DOHH2 (cell line): Measurements from ENCODE around the gene CRISPLD2.

Experiments
- H3F3A ChIP-seq: fragments of 200-600 bp; sonication (generic), shearing (Covaris generic); 2 replicates; pipeline ENCODE4 v1.6.0; 2016; ENCODE audit warnings: antibody characterized with exemption, mild to moderate bottlenecking; ENCODE audit not compliant: control insufficient read depth, insufficient read depth
- H3K27ac ChIP-seq: fragments of 200-600 bp; sonication (generic); 2 replicates; pipeline ENCODE4 v1.5.1; 2014; ENCODE audit warnings: low read depth, mild to moderate bottlenecking, low read length, moderate library complexity
- H3K27me3 ChIP-seq: fragments of 200-600 bp; sonication (generic); 2 replicates; pipeline ENCODE4 v1.6.1; 2014; ENCODE audit warnings: mild to moderate bottlenecking, low read length, mixed read lengths; ENCODE audit not compliant: control insufficient read depth
- H3K36me3 ChIP-seq: fragments of 200-600 bp; sonication (generic); 2 replicates; pipeline ENCODE4 v1.6.1; 2014; ENCODE audit warnings: mild to moderate bottlenecking, low read length, moderate library complexity, mixed read lengths; ENCODE audit not compliant: control insufficient read depth
- H3K4me1 ChIP-seq: fragments of 200-600 bp; sonication (generic); 2 replicates; pipeline ENCODE4 v1.6.1; 2014; ENCODE audit warnings: mild to moderate bottlenecking, low read length, mixed read lengths; ENCODE audit not compliant: control insufficient read depth
- H3K4me2 ChIP-seq: fragments of 200-600 bp; sonication (generic); 2 replicates; pipeline ENCODE4 v1.6.0; 2014; ENCODE audit warnings: mild to moderate bottlenecking, low read length, moderate library complexity
- H3K4me3 ChIP-seq: fragments of 200-600 bp; sonication (generic); 2 replicates; pipeline ENCODE4 v1.5.1; 2014; ENCODE audit warnings: mild to moderate bottlenecking, low read length, mixed read lengths
- H3K79me2 ChIP-seq: fragments of 200-600 bp; sonication (generic); 2 replicates; pipeline ENCODE4 v1.6.1; 2014; ENCODE audit warnings: mild to moderate bottlenecking, low read length, mixed read lengths; ENCODE audit not compliant: control insufficient read depth
- H3K9me2 ChIP-seq: fragments of 200-600 bp; sonication (generic); replicated peaks from 2 replicates; pipeline ENCODE4 v1.6.1; 2014; ENCODE audit warnings: mild to moderate bottlenecking, low read length, mixed read lengths; ENCODE audit not compliant: control insufficient read depth
- H3K9me3 ChIP-seq: fragments of 200-600 bp; sonication (generic); 2 replicates; pipeline ENCODE4 v1.6.1; 2014; ENCODE audit warnings: antibody characterized with exemption, low read length, mixed read lengths; ENCODE audit not compliant: control insufficient read depth, insufficient read depth
- H4K20me1 ChIP-seq: fragments of 200-600 bp; sonication (generic); 2 replicates; pipeline ENCODE4 v1.6.0; 2014; ENCODE audit warnings: low read depth, mild to moderate bottlenecking, antibody characterized with exemption, low read length, moderate library complexity; ENCODE audit not compliant: control insufficient read depth, insufficient read depth
- EZH2phosphoT487 ChIP-seq: fragments of 200-600 bp; sonication (generic); IDR thresholded peaks from 2 replicates; pipeline ENCODE4 v1.6.1; 2017; ENCODE audit warnings: borderline replicate concordance, mild to moderate bottlenecking, antibody characterized with exemption, low read length, moderate library complexity, mixed read lengths
- TF ChIP-seq, protein P1 (sequence below): fragments of 200-600 bp; sonication (generic); IDR thresholded peaks from one replicate; pipeline ENCODE4 v1.5.1; 2014; ENCODE audit warnings: antibody characterized with exemption, mild to moderate bottlenecking, low read depth, low read length; ENCODE audit not compliant: poor library complexity, severe bottlenecking

The CRISPLD2 gene

GRCh38 chr16:84930298-84931106 is 110.7 kb downstream of the CRISPLD2 start:
- Histone ChIP-seq H3K9me2 (no peaks in the 10 kb centered on the region), H3F3A (no peaks in the 10 kb centered on the region), H3K4me2 (no peak overlapping the region), H3K4me1 (no peaks in the 10 kb centered on the region), H3K79me2 (no peaks in the 10 kb centered on the region), H3K9me3 (no peaks in the 10 kb centered on the region), H3K27me3 (no peaks in the 10 kb centered on the region), H3K4me3 (no peak overlapping the region), H4K20me1 (no peaks in the 10 kb centered on the region), H3K36me3 (no peaks in the 10 kb centered on the region), H3K27ac (no peak overlapping the region)
- TF ChIP-seq EZH2phosphoT487, result no peak
- TF ChIP-seq, protein P1, sequence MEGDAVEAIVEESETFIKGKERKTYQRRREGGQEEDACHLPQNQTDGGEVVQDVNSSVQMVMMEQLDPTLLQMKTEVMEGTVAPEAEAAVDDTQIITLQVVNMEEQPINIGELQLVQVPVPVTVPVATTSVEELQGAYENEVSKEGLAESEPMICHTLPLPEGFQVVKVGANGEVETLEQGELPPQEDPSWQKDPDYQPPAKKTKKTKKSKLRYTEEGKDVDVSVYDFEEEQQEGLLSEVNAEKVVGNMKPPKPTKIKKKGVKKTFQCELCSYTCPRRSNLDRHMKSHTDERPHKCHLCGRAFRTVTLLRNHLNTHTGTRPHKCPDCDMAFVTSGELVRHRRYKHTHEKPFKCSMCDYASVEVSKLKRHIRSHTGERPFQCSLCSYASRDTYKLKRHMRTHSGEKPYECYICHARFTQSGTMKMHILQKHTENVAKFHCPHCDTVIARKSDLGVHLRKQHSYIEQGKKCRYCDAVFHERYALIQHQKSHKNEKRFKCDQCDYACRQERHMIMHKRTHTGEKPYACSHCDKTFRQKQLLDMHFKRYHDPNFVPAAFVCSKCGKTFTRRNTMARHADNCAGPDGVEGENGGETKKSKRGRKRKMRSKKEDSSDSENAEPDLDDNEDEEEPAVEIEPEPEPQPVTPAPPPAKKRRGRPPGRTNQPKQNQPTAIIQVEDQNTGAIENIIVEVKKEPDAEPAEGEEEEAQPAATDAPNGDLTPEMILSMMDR, result no peak

GRCh38 chr16:84931107-84931494 is 111.3 kb downstream of the CRISPLD2 start:
- Histone ChIP-seq H3K27ac (no peak overlapping the region), H3F3A (no peaks in the 10 kb centered on the region), H3K36me3 (no peaks in the 10 kb centered on the region), H3K79me2 (no peaks in the 10 kb centered on the region), H4K20me1 (no peaks in the 10 kb centered on the region), H3K9me3 (no peaks in the 10 kb centered on the region), H3K4me2 (no peak overlapping the region), H3K4me3 (no peak overlapping the region), H3K4me1 (no peaks in the 10 kb centered on the region), H3K9me2 (no peaks in the 10 kb centered on the region), H3K27me3 (no peaks in the 10 kb centered on the region)
- TF ChIP-seq, protein P1, result no peak
- TF ChIP-seq EZH2phosphoT487, result no peak

GRCh38 chr16:84931506-84931905 is 111.7 kb downstream of the CRISPLD2 start:
- no peaks in the 10 kb centered on the region for H4K20me1 ChIP-seq
- H3K4me3 ChIP-seq, result no peak overlapping the region
- H3K9me2 ChIP-seq, result no peaks in the 10 kb centered on the region
- no peaks in the 10 kb centered on the region for H3K36me3 ChIP-seq
- H3K9me3 ChIP-seq, result no peaks in the 10 kb centered on the region
- no peaks in the 10 kb centered on the region for H3K27me3 ChIP-seq
- TF ChIP-seq, protein P1, result no peak
- no peak for TF ChIP-seq EZH2phosphoT487
- H3K4me2 ChIP-seq, result no peak overlapping the region
- no peaks in the 10 kb centered on the region for H3F3A ChIP-seq
- H3K27ac ChIP-seq, result no peak overlapping the region
- H3K4me1 ChIP-seq, result no peaks in the 10 kb centered on the region
- no peaks in the 10 kb centered on the region for H3K79me2 ChIP-seq
